Fibroblast of skin of left biceps (primary cell): ENCODE measurements around the gene SCN10A.

ENCODE experiments used
- DNase-seq, 2 experiments: peaks; one replicate each; pipeline ENCODE4 v3.0.0-alpha.2; 2013; ENCODE audit warnings: low read depth in 2 of 2

SCN10A gene

GRCh38 chr3:38816026-38816425, at the start of gene SCN10A:
Gene SCN10A, minus strand, starts transcription at chr3:38816217. Its CDS starts 22,207 bp downstream, at chr3:38794010.
- no peak for DNase-seq

GRCh38 chr3:38853011-38853410, 37.0 kb upstream of the SCN10A start:
- no peak for DNase-seq

- DNase-seq = peak; percentile 8 to 20
Observed at GRCh38 chr3:38843898-38844297, 27.9 kb upstream of the SCN10A start.

GRCh38 chr3:38842266-38842965, 26.4 kb upstream of the SCN10A start:
- no peak for DNase-seq

- no peak for DNase-seq
Observed at GRCh38 chr3:38840987-38841386, 25.0 kb upstream of the SCN10A start.

- DNase-seq = no peak
Observed at GRCh38 chr3:38837358-38837757, 21.3 kb upstream of the SCN10A start.

- no peak for DNase-seq
Observed at GRCh38 chr3:38836561-38836960, 20.5 kb upstream of the SCN10A start.

- DNase-seq = no peak
Observed at GRCh38 chr3:38835939-38836338, 19.9 kb upstream of the SCN10A start.

- no peak for DNase-seq
Observed at GRCh38 chr3:38834717-38835116, 18.7 kb upstream of the SCN10A start.

GRCh38 chr3:38834110-38834509, 18.1 kb upstream of the SCN10A start:
- peak; percentile 43 to 48 for DNase-seq

GRCh38 chr3:38829404-38829803, 13.4 kb upstream of the SCN10A start:
- DNase-seq = peak; percentile 27 to 40

- no peak for DNase-seq
Observed at GRCh38 chr3:38828681-38829080, 12.7 kb upstream of the SCN10A start.

- no peak for DNase-seq
Observed at GRCh38 chr3:38827791-38828190, 11.8 kb upstream of the SCN10A start.

- DNase-seq = no peak
Observed at GRCh38 chr3:38826001-38826400, 10.0 kb upstream of the SCN10A start.

- no peak for DNase-seq
Observed at GRCh38 chr3:38824349-38824748, 8.3 kb upstream of the SCN10A start.

- no peak for DNase-seq
Observed at GRCh38 chr3:38823722-38824121, 7.7 kb upstream of the SCN10A start.

- DNase-seq = no peak
Observed at GRCh38 chr3:38823186-38823585, 7.2 kb upstream of the SCN10A start.

- no peak for DNase-seq
Observed at GRCh38 chr3:38811822-38812221, 4.2 kb downstream of the SCN10A start.

GRCh38 chr3:38805765-38806386, 10.1 kb downstream of the SCN10A start:
- DNase-seq = peak; percentile 28 to 43

- DNase-seq = no peak
Observed at GRCh38 chr3:38805004-38805403, 11.0 kb downstream of the SCN10A start.

- DNase-seq = no peak
Observed at GRCh38 chr3:38800511-38800910, 15.5 kb downstream of the SCN10A start.

- no peak for DNase-seq
Observed at GRCh38 chr3:38793721-38794120, 22.3 kb downstream of the SCN10A start.

GRCh38 chr3:38792983-38793382, 23.0 kb downstream of the SCN10A start:
- no peak for DNase-seq

- DNase-seq = no peak
Observed at GRCh38 chr3:38782148-38782547, 33.9 kb downstream of the SCN10A start.
